Daoy (cell line): ENCODE data around the gene RPS6KA4. TPM values are rescaled to one million over a fixed set of nuclear protein-coding genes. Genes with fewer than 3 reads are reported as not detected.
A peak's percentile ranks its signal among the peaks of the same experiment; 100 is the strongest.

Experiments
- DNase-seq: peaks from one replicate; pipeline ENCODE4 v3.0.0-alpha.2; 2015; ENCODE audit warnings: low read depth
- total RNA-seq: library from RNA; depleted of rRNA; stranded (reverse); fragments of >200 nt; shearing (Covaris generic); gene quantifications from 2 replicates; pipeline ENCODE4 v1.2.3, GENCODE V29; 2014

Gene RPS6KA4
- total RNA-seq, 1 experiment from 2014 or later: 28.7 TPM

DNA sequence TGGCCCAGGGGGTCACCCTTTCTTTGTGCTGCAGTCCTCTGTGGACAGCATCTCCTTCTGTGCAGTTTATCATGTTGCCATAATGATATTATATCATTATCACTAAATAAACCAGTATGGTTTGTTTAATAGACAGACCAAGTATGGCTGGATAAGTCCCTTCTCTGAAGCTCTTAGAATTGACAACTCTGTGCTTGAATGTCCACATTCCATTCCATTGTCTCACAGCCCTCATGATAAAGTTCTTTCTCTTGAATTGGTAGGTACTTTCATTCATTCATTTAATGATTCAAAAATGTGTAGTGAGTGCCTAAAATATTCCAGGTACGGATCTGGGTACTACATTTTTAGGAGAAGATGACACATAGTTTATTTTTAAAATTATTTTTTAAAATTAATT, 7.8 kb downstream of the RPS6KA4 start:
- DNase-seq: no peak

DNA sequence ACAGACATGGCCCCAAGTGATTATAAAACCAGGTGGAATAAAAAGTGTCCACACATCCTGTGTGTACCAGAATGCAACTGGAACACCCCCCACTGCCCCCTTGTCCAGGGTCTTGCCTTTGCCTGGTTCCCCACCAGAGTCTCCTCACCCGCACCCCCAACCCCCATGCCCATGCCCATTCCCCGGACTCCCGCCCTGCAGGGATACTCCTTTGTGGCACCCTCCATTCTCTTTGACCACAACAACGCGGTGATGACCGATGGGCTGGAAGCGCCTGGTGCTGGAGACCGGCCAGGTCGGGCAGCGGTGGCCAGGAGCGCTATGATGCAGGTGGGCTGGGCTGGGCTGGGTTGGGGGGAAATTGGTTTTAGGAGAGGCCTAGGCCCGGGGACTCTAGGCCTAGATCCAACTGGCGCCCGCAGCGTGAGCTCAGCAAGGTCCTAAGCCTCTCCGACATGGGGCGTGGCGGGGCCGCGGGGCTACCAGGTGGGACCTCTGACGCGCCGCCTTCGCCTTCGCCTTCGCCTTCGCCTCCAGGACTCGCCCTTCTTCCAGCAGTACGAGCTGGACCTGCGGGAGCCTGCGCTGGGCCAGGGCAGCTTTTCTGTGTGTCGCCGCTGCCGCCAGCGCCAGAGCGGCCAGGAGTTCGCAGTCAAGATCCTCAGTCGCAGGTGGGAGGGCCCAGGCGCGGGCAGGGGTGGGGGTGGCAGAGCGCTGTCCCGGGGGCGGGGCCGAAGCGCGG, 9.1 kb downstream of the RPS6KA4 start:
- DNase-seq: no peak

DNA sequence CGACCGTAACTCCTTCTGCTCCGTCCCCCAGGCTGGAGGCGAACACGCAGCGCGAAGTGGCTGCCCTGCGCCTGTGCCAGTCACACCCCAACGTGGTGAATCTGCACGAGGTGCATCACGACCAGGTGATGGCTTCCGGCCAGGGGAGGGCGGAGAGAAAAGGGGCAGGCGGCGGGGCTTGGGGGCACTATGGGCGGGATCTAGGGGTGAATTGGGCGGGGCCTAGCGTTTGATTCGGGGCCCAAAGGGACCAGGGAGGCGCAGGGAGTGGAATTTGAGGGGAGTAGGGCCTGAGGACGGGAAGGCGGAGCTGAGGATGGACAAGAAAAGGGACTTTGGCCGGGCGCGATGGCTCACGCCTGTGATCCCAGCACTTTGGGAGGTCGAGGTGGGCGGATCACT, 9.7 kb downstream of the RPS6KA4 start:
- no peak for DNase-seq

DNA sequence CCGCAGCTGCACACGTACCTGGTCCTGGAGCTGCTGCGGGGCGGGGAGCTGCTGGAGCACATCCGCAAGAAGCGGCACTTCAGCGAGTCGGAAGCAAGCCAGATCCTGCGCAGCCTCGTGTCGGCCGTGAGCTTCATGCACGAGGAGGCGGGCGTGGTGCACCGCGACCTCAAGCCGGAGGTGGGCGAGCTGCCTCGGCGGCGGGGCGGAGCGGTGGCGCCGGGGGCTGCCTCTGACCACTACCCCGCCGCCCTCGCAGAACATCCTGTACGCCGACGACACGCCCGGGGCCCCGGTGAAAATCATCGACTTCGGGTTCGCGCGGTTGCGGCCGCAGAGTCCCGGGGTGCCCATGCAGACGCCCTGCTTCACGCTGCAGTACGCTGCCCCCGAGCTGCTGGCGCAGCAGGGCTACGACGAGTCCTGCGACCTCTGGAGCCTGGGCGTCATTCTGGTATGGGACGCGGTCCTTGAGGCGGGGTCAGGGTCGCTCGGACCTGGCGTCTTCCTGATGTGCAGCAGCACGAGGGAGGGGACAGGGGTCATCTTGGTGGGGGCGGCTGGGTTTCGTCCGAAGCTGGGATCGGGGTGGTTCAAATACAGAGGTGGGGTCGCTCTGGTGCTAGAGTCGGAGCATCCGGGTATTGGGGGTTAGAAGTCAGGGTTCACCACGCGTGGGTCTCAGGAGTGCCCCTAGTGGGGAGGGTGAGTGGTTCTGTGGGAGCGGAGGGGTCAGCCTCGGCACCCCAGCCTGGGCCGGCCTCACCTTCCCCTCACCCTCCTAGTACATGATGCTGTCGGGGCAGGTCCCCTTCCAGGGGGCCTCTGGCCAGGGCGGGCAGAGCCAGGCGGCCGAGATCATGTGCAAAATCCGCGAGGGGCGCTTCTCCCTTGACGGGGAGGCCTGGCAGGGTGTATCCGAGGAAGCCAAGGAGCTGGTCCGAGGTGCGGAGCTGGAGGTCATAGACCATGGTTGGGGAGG, 10.8 kb downstream of the RPS6KA4 start:
- no peak for DNase-seq

DNA sequence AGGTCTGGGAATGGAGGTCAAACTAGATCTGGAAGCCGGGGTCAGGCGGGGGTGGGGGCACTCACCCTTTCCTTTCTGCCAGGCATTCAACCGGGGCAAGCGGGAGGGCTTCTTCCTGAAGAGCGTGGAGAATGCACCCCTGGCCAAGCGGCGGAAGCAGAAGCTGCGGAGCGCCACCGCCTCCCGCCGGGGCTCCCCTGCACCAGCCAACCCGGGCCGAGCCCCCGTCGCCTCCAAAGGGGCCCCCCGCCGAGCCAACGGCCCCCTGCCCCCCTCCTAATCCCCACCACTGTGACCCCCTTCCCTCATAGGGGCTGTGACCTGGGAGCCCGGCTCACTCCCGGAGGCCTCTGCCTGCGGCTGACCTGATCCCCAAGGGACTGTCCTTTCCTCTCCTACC, 12.2 kb downstream of the RPS6KA4 start:
- no peak for DNase-seq

DNA sequence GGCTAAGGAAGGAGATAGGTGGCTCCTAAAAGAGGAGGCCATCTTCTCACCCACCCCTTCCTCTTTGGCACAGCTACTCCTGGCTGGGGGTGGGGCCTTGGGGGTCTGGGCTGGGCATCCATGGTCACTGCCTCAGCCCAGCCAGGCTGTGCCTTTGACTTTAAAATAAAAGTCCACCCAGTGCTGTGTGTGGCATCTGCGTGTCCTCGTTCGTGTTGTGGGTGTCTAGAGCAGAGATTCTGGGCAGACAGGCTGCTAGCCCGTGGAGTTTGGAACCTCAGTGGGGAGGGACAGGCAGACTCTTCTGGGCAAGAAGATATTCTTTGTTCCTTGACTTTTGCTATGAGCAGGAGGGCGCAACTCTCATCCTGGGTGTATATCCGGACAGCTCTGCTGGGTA, 13.1 kb downstream of the RPS6KA4 start:
- no peak for DNase-seq

DNA sequence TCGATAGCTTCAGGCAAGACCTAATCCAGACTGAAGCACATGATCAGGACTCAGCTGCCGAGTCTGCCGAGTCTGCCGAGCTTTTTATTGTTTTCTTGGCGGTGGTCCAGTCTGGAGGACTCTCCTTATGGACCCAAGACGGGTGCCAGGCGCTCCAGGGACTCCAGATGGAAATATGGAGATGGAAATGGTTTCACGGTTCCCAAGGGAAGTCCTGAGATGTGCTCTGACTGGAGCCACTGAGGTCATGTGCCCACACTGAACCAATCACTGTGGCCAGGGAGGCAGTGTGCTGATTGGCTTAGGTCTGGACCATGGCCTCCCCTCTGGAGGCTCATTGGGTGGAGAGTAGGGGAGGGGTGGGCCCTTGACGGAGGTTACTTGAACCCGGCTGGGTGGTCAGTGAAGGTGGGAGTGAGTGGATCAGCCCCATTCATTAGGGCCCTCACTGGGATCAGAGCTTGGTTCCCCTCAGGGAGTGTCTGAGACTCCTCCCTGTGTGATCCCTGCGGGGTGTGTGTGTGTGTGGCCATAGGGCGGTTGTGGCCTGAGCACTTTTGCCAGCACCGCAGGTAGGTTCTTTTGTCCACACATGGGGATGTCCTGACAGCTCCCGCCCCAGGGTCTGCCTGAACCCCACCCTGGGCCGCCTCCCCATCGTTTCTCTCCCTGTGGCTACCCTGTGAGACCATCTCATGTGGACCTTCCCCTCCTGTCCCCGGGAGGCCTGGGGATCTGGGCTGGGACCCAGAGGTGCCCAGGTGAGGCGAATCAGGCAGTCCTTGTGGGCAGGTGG, 14.0 kb downstream of the RPS6KA4 start:
- DNase-seq: peak; percentile 48

DNA sequence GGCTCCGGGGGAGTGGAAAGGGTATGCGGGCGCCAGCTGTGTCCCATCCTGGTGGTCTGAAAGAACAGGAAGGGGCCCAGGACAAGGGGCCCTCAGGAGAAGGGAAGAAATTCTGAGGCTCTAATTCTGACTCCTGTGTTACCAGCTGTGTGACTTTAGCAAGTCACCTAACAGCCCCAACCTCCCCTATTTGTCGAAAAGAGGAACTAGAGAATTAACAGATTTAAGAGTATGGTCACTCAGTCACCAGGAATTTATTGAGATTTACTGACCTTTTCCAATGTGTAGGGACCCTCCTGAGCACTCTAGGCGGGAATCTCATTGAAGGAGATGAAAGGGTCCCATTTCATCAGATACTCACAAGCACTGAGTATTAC, 14.6 kb downstream of the RPS6KA4 start:
- DNase-seq: no peak

DNA sequence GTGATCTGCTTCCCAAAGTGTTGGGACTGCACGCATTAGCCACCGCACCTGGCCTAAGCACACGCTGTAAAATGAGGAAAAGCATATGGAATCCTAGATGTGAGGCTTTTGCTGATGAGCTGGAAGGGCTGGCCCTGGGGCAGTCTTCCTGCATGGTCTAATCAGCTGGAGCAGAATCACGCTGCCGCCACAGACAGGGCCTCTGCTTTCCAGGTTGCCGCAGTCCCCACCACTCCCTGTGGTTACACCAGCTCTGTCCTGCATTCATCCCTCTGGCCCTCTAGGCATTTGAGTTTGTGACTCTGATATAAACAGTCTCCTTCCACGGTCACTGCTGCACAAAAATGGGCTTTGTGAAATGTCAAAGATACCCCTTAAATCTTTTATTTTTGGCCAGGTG, 17.1 kb downstream of the RPS6KA4 start:
- DNase-seq: no peak

DNA sequence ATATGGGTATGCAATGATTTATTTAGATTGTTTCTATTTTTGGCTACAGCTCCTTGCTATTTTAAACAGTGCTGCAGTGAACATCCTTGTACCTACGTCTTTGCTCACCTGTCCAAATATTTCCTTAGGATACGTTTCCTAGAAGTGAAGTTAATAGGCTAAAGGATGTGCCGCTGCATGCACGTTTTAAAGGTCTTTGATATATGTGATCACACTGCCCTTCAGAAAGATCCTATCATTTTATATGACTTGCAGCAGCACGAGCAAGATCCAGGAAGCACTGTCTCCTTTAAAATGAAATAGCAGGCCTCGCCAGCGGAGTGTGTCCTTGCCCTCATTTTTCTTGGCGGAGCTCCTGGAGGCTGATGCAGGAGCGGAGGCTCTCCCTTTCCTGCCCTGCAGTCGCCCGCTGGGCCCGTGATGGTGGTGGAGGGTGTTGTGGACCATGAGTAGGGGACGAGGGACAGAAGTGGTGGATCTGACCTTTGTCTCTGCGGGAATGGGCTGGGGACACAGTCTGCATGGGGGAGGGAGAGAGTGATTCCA, 19.4 kb downstream of the RPS6KA4 start:
- no peak for DNase-seq

DNA sequence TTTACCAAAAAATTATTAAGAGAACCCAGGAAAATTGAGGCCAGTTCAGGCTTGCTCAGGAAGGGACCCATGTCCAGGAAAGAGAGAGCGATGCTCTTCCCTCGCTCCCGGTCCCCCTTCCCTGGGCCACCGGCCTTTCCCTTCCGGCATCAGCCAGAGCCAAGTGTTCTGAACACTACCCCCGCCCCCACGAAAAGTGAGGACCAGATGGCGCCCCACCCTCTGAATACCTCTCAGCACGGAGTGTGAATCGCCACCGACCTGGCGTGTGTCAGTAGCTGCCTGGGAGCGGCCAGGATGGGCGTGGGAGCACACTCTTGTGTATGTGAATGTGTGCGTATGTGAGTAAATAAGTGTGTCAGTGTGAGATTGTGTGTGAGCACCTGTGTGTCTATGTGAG, 20.2 kb downstream of the RPS6KA4 start:
- no peak for DNase-seq

DNA sequence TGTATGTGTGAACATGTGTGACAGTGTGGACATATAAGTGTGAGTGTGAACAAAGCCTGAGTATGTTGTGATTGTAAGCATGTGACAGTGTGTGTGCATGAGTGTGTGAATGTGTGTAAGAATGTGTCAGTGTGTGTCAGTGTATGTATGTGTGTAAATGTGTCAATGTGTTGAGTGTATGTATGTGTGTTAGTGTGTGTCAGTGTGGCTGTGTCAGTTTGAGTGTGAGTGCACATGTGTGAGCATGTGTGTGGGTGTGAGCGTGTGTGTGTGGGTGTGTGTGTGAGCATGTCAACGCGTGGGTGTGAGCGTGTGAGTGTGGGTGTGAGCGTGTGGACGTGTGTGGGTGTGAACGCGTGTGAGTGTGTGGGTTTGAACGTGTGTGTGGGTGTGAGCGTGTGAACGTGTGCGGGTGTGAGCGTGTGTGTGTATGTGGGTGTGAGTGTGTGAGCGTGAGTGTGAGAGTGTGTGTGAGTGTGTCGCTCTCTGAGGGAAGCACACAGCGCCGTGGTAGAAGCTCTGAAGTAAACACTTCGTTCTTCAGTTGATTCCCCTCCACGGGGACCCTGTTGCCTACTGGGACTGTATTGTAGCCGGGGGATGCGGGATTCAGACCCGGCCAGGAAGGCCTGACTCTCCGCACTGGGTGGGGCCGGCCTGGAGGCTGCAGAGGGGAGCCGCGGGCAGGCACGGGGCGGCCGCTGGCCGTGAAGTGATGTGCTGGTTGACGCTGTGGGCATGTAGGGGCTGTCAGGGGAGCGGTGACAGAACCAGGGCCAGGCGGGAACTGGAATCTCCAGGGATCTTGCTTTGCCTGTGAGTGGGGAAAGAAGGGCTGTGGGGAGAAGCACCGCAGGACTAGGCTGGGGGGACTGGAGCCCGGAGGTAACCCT, 21.1 kb downstream of the RPS6KA4 start:
- DNase-seq: no peak

DNA sequence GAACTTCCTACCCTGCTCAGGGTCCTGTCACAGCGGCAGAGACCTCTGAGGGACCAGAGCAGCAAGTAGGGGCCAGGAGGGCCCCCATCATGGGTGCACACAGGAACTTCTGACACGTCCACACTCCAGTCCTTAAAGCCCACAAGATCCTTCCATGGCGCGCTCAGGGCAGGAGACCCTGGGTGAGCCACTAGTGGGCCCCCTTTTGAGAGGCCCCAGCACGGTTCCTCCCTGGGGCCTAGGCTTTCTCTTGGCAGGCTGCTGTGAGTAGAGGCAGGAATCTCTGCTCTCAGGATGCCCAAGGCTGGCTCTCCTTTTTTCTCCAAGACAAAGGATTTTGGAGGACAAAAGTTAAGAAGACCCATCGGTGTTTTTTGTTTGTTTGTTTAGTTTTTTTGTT, 22.4 kb downstream of the RPS6KA4 start:
- DNase-seq: no peak

DNA sequence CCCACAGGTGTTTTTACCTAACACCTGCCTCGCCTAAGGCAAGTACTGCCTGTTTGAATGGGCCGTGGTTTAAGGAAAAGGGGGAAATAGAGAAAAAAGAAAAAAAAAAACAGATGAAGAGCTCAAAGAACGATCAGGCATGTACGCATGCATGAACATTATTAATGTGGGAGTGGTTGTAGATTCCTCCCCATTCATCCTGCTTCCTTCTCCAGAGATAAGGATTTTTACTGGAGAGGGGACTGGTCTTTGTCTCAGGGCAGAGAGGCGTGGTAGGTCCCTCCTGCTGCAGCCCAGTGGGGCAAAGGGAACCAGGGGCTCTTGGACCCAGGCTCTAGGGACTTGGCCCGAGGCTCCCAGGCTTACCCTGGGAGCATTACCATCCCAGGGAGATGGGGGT, 23.1 kb downstream of the RPS6KA4 start:
- no peak for DNase-seq

DNA sequence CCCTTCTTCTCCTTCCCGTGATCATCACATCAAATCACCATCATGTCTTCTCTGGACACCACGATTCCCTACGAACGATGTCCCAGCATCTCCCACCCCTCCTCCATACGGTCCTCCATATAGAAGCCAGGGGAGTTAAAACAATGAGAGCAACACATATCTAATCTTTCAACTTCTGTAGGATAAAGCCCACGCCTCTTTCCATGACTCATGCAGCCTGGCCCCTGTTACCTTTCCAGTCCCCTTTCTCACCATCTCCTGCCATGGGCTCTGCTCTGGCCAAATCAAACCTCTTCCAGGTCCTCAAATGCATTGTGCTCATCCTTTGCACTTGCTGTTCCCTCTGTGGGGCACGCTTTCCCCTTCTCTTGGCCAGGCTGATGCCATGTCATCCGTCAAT, 23.6 kb downstream of the RPS6KA4 start:
- no peak for DNase-seq

DNA sequence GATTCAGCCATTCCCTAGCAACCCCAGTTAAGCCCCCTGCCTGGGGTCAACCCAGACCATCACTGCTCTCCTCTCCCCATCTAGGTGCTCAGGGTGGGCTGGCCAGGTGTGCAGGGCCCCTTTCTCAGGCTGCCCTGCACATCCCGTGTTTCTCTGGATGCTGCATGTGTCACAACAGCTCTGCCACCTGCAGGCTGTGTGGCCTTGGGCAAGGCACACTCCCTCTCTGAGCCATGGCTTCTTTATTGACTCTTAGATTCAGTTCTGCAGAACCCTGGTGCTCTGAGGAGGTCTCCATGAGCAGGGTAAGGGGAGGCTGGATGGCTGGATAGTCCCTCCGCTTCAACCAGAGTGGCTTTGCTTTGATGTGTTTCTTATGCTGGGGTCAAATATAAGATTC, 24.6 kb downstream of the RPS6KA4 start:
- no peak for DNase-seq

DNA sequence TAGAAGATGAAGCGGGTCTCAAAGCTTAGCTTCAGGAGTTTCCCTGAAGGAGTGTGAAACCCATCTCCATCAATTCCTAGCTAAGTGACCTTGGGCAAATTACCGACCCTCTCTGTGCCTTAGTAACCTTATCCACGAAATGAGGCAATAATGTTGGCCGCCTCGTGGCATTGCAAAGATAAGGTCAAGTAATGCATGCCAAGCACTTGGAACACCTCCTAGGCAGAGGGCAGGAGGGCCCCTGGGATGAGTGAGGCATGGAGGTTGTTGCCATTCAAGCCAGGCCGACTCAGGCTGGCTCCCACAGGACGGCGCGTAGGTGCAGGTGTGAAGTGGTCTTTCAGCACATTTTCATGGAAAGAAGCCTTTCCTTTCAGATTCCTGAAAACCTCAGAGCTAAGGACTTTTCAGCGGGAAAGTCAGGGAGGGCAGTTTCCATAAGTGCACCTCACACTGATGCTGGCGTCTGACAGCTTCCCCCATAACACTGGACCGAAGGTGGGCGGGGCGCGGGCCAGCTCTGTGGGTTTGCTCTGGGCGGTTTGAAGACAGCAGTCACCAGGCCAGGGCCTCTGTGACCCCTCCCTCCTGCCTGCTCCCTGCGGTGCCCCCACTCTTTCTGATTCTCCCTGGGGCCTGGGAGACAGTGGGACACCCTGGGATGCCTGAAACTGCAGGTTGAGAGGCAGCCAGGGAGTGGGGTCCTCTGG, 25.2 kb downstream of the RPS6KA4 start:
- no peak for DNase-seq

DNA sequence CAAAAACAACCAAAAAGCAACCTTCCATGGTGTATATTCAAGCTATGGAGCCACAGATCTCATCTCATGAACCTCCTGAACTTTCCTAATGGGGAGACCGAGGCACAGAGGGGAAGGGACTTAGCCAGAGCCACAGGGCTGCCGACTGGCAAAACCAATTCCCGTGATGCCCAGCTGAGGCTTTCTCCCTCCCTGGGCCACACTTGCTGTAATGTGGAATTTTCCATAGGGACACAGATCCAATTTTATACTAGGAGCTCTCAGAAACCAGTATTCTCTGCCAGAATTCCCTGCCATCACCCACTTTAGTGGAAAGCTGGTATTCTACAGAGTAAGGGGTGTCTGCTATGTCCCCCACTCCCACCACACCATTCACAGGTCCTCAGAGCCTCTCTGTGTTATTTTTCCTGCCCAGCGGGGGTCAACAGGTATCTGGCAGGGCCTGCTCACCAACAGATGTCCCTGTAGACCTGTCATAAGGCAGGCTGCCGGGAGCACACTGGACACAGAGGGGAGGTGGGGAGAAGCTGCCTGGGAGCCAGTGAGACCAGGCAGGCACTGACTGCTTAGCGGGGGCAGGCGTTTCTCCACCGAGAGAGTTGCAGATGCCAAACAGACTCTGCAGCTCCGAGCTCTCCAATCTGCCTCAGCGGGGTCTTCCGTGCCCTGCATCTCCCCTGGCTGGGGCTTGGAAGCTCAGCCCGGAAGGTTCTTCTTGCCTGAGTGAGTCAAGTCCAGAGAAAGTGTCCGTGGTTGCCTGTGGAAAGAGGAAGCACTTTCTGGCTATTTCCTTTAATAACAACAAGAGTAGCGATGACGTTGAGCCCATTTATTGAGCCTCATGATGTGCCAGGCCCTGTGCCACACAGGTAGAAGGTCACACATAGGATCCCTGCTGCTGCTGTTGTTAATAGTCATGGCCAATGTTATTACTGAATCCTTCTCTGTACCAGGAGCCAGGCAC, 26.3 kb downstream of the RPS6KA4 start:
- no peak for DNase-seq
